Stimulated activated CD8-positive, alpha-beta memory T cell treated with anti-CD3 and anti-CD28 coated beads, Interleukin-4, amount 100 ng/mL, for 1 hour (primary cell): Measurements from ENCODE around the gene NLRX1.
"Not testable (repeated sequence)": the region's sequence is repeated elsewhere in the genome, so short reads cannot be mapped to it uniquely, and the experiment has no call there.

Source experiments
- DNase-seq, 2 donors: peaks; one replicate each; pipeline ENCODE4 v3.0.0-alpha.2; 2020; ENCODE audit warnings: low read depth in 2 of 2, low spot score in 1 of 2

Gene NLRX1

DNA sequence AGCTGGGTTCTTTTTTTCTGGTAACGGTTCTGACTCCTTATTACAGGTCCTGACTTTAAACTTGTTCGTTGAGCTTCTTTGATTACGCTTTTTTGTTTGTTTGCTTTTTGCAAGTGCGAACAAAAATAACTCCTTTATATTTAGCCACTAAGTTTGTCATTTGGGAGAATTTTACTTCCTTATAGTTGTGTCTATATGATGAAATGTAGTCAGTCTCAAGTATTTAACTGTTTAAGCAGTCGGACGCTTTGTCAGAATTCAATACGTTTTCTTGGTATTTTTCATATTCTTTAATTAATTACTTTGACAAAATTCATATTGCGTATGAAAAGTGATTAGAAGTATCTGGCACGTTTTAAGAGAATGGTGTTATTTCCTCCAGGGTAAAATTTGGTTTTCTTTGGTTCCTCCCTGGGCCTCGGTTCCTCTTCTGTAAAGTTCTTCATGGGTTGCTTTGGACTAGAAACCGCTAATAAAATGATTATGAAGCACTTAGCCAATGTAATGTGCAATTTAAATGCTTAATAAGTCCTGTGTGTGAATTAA is 39.0 kb downstream of the NLRX1 start:
- DNase-seq, result no peak

DNA sequence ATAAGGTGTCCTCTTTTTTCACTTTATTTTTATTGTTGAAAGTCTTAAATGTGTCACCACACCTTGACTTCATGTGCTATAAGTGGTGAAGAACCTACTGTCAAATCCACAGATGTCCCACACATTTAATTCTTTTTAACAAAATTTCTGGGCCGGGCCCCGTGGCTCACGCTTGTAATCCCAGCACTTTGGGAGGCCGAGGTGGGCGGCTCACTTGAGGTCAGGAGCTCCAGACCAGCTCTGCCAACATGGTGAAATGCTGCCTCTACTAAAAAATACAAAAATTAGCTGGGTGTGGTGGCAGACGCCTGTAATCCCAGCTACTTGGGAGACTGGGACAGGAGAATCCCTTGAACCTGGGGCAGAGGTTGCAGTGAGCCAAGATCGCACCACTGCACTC is 40.7 kb downstream of the NLRX1 start:
- no peak for DNase-seq

DNA sequence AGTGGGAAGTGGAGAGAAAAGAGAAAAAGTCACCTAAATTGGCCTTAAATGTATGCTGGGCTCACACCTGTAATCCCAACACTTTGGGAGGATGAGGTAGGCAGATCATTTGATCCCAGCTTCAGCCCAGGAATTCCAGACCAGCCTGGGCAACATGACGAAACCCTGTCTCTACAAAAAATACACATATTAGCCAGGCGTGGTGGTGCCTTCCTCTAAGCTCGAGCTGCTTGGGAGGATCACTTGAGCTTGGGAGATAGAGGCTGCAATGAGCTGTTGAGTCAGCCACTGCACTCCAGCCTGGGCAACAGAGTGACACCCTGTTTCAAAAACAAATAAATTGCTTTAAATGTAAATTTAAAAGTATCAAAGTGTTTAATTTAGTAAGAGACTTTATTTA is 41.5 kb downstream of the NLRX1 start:
- DNase-seq, result no peak

DNA sequence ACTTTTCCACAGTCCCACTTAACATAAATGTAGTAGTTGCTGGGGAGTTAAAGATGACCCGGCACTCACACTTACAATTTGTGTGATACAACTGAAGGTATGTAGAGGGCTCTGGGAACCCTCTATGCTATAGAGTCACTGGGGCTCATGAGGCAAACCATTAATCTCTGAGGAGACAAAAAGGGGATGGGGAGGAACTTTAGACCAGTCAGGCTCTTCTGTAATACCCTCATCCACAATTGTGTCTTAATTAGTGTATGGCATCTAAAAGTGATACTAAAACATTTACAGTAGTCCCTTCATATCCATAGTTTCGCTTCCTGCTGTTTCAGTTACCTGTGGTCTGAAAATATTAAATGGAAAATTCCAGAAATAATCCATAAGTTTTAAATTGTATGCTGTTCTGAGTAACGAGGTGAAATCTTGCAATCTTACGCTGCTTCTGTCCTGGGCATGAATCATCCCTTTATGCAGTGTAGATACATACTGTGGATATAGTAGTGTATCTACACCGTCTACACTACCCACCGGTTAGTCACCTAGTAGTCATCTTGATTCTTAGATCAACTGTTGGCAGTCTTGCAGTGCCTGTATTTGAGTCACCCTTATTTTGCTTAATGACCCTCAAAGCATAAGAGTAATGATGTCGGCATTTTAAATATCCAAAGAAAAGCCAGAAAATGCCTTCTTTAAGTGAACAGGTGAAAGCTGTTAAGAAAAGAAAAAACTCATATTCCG is 49.8 kb downstream of the NLRX1 start:
- no peak for DNase-seq

DNA sequence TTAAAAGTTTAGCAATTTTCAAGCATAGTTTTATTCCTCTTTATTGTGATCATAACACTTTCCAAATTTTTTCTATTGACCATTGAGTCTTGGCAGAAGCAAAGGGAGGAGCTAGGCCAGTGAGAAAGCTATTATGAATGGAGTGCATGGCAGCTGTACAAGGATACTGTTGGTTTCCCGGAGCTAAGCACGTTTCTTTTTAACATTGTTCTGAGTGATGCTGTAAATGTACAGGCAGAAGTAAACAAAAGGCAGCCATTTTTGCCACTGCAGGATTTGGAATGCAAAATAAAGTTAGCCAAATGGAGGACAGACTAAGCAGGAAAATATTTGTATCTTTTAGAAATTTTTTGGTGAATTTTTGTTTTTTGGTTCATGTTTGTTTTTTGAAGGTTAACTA is 53.8 kb downstream of the NLRX1 start:
- no peak for DNase-seq

DNA sequence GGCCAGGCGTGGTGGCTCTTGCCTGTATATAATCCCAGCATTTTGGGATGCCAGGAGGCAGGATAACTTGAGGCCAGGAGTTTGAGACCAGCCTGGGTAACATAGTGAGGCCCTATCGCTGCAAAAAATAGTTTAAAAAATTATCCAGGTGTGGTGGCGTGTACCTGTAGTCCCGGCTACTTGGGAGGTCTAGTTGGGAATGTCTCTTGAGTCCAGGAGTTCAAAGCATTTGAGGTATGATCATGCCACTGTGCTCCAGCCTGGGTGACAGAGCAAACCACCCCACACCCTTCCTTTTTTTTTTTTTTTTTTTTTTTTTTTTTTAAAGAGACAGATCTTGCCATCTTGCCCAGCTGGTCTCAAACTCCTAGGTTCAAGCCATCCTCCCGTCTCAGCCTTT is 54.4 kb downstream of the NLRX1 start:
- no peak for DNase-seq

DNA sequence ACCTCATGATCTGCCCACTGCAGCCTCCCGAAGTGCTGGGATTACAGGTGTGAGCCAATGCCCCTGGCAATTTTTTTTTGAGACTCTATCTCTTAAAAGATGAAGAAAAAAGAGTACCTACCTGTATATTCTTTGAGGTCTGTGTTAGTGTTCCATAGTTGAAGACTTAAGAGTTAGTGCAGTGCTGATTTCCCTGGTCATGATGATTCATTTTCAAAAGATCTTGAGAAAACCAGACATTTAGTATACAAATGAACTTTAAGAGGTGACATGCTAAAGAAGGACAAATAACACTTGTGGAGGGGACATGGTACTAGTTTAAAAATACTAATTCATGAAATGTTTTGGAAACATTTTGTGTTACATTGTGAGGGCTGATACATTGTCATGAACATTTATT is 55.3 kb downstream of the NLRX1 start:
- no peak for DNase-seq

DNA sequence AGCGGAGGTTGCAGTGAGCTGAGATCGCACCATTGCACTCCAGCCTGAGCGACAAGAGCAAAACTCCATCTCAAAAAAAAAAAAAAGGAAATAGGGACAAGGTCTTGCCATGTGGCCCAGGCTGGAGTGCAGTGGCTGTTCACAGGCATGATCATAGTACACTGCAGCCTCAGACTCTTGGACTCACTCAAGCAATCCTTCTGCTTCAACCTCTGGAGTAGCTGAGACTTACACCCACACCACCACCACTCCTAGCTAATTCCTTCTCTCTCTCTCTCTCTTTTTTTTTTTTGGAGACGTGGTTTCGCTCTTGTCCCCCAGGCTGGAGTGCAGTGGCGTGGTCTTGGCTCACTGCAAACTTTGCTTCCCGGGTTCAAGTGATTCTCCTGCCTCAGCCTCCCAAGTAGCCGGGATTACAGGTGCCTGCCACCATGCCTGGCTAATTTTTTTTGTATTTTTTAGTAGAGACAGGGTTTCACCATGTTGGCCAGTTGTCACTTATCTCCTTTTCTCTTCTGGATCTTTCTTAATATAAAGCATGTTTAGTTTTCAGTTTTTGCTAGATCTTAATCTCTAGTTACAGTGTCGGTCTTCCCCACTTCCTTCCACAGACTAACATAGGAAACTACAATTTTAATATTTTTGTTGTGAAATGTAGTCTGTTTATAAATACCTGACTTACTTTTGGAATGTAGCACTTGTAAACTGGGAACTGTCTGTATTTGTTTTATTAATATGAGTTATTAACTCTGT is 60.2 kb downstream of the NLRX1 start:
- DNase-seq, result not testable (repeated sequence)

DNA sequence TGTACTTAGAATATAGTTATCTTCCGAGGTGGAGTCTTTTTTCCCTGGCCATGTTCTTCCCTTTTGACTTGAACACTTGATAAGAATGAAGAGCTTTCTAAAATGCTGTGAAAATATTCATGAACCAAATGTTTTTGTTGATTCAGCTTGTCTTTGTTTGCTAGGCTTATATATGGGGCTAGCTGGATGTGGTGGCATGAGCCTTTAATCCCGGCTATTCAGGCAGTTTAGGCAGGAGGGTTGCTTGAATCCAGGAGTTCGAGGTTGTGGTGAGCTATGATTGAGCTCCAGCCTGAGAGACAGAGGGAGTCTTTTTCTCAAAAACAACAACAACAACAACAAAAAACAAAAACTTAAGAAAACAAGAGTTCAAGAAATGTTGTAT is 60.8 kb downstream of the NLRX1 start:
- no peak for DNase-seq

DNA sequence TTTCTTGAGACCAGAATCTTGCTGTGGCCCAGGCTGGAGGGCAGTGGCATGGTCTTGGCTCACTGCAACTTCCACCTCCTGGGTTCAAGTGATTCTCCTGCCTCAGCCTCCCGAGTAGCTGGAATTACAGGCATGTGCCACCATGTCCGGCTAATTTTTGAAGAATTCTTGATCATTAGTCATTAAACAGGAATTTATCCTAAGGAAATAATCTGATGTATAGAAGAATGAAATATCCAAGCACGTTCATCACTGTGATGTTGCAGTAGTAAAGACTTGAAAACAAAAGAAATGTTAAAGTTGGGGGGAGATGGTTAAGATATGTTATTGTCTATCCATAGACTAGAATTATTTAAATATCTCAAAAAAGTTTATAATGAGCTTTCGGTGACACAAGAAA is 61.2 kb downstream of the NLRX1 start:
- no peak for DNase-seq
